Mucosa of rectum (tissue), 2 donors: Measurements from ENCODE around the gene LIMA1.

Experiments used
- H3K27ac ChIP-seq, 2 donors: one replicate each; pipeline ENCODE4 v1.7.0; 2013; ENCODE audit warnings: inconsistent platforms in 2 of 2, low read depth in 2 of 2, low read length in 2 of 2
- H3K27me3 ChIP-seq, 2 donors: one replicate each; pipeline ENCODE4 v1.7.0; 2013; ENCODE audit warnings: low read length in 2 of 2; ENCODE audit not compliant: control insufficient read depth in 2 of 2, insufficient read depth in 2 of 2
- H3K36me3 ChIP-seq, 2 donors: one replicate each; pipeline ENCODE4 v1.7.0; 2013; ENCODE audit warnings: low read length in 2 of 2; ENCODE audit not compliant: control insufficient read depth in 2 of 2, insufficient read depth in 2 of 2
- H3K4me1 ChIP-seq, 2 donors: one replicate each; pipeline ENCODE4 v1.7.0; 2013; ENCODE audit warnings: low read length in 2 of 2, mild to moderate bottlenecking in 1 of 2; ENCODE audit not compliant: control insufficient read depth in 2 of 2, insufficient read depth in 2 of 2
- H3K4me3 ChIP-seq, 2 donors: one replicate each; pipeline ENCODE4 v1.7.0; 2013; ENCODE audit warnings: low read length in 2 of 2
- H3K9ac ChIP-seq, 2 donors: one replicate each; pipeline ENCODE4 v1.7.0; 2013; ENCODE audit warnings: low read length in 2 of 2, low read depth in 1 of 2, mild to moderate bottlenecking in 1 of 2
- H3K9me3 ChIP-seq, 2 donors: one replicate each; pipeline ENCODE4 v1.7.0; 2013; ENCODE audit warnings: low read length in 2 of 2; ENCODE audit not compliant: control insufficient read depth in 2 of 2
- donor health status: healthy.
- donor health status: Normal muscosa, but diverticular disease.

The LIMA1 gene

GRCh38 chr12:50129290-50129689, 154.0 kb downstream of the LIMA1 start:
- H3K36me3 ChIP-seq, result peaks cover 38 to 49% of the 10 kb centered on the region in 2 donors

GRCh38 chr12:50127546-50127945, 155.8 kb downstream of the LIMA1 start:
- H3K4me3 ChIP-seq, result no peak overlapping the region
- H3K9me3 ChIP-seq, result no peaks in the 10 kb centered on the region
- no peaks in the 10 kb centered on the region for H3K27me3 ChIP-seq
- no peak overlapping the region for H3K9ac ChIP-seq
- peaks cover 37 to 42% of the 10 kb centered on the region in 2 donors for H3K36me3 ChIP-seq
- H3K4me1 ChIP-seq, result no peaks in the 10 kb centered on the region
- no peak overlapping the region for H3K27ac ChIP-seq

More at GRCh38 chr12:50129290-50129689, 154.0 kb downstream of the LIMA1 start:
- no peak overlapping the region for H3K9ac ChIP-seq
- no peak overlapping the region for H3K4me3 ChIP-seq
- H3K27me3 ChIP-seq, result no peaks in the 10 kb centered on the region
- no peaks in the 10 kb centered on the region for H3K4me1 ChIP-seq
- no peaks in the 10 kb centered on the region for H3K9me3 ChIP-seq
- no peak overlapping the region for H3K27ac ChIP-seq
